ENCODE measurements around the gene ABCG4.

Gene ABCG4

GRCh38 chr11:119153049-119153818 lies 4.4 kb downstream of the ABCG4 start:
- no peak for TF ChIP-seq CEBPB (IDR thresholded peaks at IDR 0.05)
- no peak for TF ChIP-seq CREB1 (IDR thresholded peaks at IDR 0.05; ENCODE audit: low read depth)
- TF ChIP-seq TAF1 (IDR thresholded peaks at IDR 0.05; ENCODE audit: low read depth), result no peak
- TF ChIP-seq TCF12 (IDR thresholded peaks at IDR 0.05; ENCODE audit: low read depth), result no peak
- TF ChIP-seq EGR1 (IDR thresholded peaks at IDR 0.05), result no peak
- TF ChIP-seq EP300 (IDR thresholded peaks at IDR 0.05; ENCODE audit: borderline replicate concordance), result no peak
- TF ChIP-seq YY1 (IDR thresholded peaks at IDR 0.05; ENCODE audit: low read depth), result no peak
- TF ChIP-seq, protein P1, sequence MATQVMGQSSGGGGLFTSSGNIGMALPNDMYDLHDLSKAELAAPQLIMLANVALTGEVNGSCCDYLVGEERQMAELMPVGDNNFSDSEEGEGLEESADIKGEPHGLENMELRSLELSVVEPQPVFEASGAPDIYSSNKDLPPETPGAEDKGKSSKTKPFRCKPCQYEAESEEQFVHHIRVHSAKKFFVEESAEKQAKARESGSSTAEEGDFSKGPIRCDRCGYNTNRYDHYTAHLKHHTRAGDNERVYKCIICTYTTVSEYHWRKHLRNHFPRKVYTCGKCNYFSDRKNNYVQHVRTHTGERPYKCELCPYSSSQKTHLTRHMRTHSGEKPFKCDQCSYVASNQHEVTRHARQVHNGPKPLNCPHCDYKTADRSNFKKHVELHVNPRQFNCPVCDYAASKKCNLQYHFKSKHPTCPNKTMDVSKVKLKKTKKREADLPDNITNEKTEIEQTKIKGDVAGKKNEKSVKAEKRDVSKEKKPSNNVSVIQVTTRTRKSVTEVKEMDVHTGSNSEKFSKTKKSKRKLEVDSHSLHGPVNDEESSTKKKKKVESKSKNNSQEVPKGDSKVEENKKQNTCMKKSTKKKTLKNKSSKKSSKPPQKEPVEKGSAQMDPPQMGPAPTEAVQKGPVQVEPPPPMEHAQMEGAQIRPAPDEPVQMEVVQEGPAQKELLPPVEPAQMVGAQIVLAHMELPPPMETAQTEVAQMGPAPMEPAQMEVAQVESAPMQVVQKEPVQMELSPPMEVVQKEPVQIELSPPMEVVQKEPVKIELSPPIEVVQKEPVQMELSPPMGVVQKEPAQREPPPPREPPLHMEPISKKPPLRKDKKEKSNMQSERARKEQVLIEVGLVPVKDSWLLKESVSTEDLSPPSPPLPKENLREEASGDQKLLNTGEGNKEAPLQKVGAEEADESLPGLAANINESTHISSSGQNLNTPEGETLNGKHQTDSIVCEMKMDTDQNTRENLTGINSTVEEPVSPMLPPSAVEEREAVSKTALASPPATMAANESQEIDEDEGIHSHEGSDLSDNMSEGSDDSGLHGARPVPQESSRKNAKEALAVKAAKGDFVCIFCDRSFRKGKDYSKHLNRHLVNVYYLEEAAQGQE (IDR thresholded peaks at IDR 0.05; ENCODE audit: low read depth), result no peak
- TF ChIP-seq, protein P2, sequence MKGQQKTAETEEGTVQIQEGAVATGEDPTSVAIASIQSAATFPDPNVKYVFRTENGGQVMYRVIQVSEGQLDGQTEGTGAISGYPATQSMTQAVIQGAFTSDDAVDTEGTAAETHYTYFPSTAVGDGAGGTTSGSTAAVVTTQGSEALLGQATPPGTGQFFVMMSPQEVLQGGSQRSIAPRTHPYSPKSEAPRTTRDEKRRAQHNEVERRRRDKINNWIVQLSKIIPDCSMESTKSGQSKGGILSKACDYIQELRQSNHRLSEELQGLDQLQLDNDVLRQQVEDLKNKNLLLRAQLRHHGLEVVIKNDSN (IDR thresholded peaks at IDR 0.05), result no peak
- TF ChIP-seq TEAD4 (IDR thresholded peaks at IDR 0.05), result no peak
- no peak for TF ChIP-seq FOXM1 (IDR thresholded peaks at IDR 0.05; ENCODE audit: borderline replicate concordance, low read depth)
- TF ChIP-seq, protein P3, sequence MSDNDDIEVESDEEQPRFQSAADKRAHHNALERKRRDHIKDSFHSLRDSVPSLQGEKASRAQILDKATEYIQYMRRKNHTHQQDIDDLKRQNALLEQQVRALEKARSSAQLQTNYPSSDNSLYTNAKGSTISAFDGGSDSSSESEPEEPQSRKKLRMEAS (IDR thresholded peaks at IDR 0.05), result no peak

DNA sequence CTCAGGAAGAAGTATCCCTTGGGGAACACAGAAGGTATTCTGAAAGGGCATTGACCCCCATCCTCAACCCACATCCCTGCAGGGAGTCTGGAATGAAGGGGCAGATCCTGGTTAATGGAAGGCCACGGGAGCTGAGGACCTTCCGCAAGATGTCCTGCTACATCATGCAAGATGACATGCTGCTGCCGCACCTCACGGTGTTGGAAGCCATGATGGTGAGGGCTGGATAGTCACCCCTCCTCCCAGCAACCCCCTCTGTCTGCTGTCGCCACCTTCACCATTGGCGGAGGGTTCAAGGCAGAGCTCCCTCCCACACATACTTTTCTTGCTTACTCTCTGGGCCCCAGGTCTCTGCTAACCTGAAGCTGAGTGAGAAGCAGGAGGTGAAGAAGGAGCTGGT lies 5.3 kb downstream of the ABCG4 start:
- TF ChIP-seq CEBPB (IDR thresholded peaks at IDR 0.05), result no peak
- no peak for TF ChIP-seq ZBTB7A (IDR thresholded peaks at IDR 0.05; ENCODE audit: low read depth)
- no peak for TF ChIP-seq TCF12 (IDR thresholded peaks at IDR 0.05; ENCODE audit: low read depth)
- no peak for TF ChIP-seq TEAD4 (IDR thresholded peaks at IDR 0.05)
- TF ChIP-seq, protein P3 (IDR thresholded peaks at IDR 0.05), result no peak
- TF ChIP-seq EGR1 (IDR thresholded peaks at IDR 0.05), result no peak
- TF ChIP-seq YY1 (IDR thresholded peaks at IDR 0.05; ENCODE audit: low read depth), result no peak
- TF ChIP-seq, protein P2 (IDR thresholded peaks at IDR 0.05), result no peak
- no peak for TF ChIP-seq EP300 (IDR thresholded peaks at IDR 0.05; ENCODE audit: borderline replicate concordance)
- TF ChIP-seq RAD21 (IDR thresholded peaks at IDR 0.05; ENCODE audit: low read depth), result no peak
- no peak for TF ChIP-seq CREB1 (IDR thresholded peaks at IDR 0.05; ENCODE audit: low read depth)
- TF ChIP-seq FOXM1 (IDR thresholded peaks at IDR 0.05; ENCODE audit: borderline replicate concordance, low read depth), result no peak
- no peak for TF ChIP-seq TAF1 (IDR thresholded peaks at IDR 0.05; ENCODE audit: low read depth)
- TF ChIP-seq NFIC (IDR thresholded peaks at IDR 0.05), result no peak
- TF ChIP-seq, protein P1 (IDR thresholded peaks at IDR 0.05; ENCODE audit: low read depth), result no peak

- TF ChIP-seq, protein P2 (IDR thresholded peaks at IDR 0.05), result 0 out of 2 replicates have a peak, but pooled peaks have one; percentile 31
- no peak for TF ChIP-seq EP300 (IDR thresholded peaks at IDR 0.05; ENCODE audit: borderline replicate concordance)
Measured at GRCh38 chr11:119155733-119156492, 7.1 kb downstream of the ABCG4 start.

DNA sequence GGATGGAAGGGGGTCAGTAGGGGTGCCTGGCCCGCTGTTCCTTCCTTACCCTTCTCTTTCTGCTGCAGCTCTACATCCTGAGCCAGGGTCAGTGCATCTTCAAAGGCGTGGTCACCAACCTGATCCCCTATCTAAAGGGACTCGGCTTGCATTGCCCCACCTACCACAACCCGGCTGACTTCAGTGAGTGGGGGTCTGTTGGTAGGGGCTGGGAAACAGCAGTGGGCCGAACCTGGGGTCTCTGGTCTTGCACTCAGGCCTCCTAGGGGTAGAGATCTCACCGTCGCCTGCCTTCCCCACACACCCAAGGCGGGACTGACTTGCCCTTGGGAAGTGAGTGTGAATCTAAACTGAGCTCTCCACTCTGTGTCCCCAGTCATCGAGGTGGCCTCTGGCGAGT lies 7.6 kb downstream of the ABCG4 start:
- TF ChIP-seq EGR1 (IDR thresholded peaks at IDR 0.05), result no peak
- TF ChIP-seq EP300 (IDR thresholded peaks at IDR 0.05; ENCODE audit: borderline replicate concordance), result no peak
- TF ChIP-seq ZBTB7A (IDR thresholded peaks at IDR 0.05; ENCODE audit: low read depth), result no peak
- TF ChIP-seq RAD21 (IDR thresholded peaks at IDR 0.05; ENCODE audit: low read depth), result no peak
- TF ChIP-seq NFIC (IDR thresholded peaks at IDR 0.05), result no peak
- TF ChIP-seq CEBPB (IDR thresholded peaks at IDR 0.05), result no peak
- no peak for TF ChIP-seq CREB1 (IDR thresholded peaks at IDR 0.05; ENCODE audit: low read depth)
- TF ChIP-seq, protein P2 (IDR thresholded peaks at IDR 0.05), result no peak
- no peak for TF ChIP-seq TAF1 (IDR thresholded peaks at IDR 0.05; ENCODE audit: low read depth)
- no peak for TF ChIP-seq TCF12 (IDR thresholded peaks at IDR 0.05; ENCODE audit: low read depth)
- no peak for TF ChIP-seq YY1 (IDR thresholded peaks at IDR 0.05; ENCODE audit: low read depth)
- no peak for TF ChIP-seq FOXM1 (IDR thresholded peaks at IDR 0.05; ENCODE audit: borderline replicate concordance, low read depth)
- no peak for TF ChIP-seq TEAD4 (IDR thresholded peaks at IDR 0.05)
- TF ChIP-seq, protein P3 (IDR thresholded peaks at IDR 0.05), result no peak
- TF ChIP-seq, protein P1 (IDR thresholded peaks at IDR 0.05; ENCODE audit: low read depth), result no peak
